ENCODE data around the gene SDHB. TPM values are rescaled to one million over a fixed set of nuclear protein-coding genes. Genes with fewer than 3 reads are reported as not detected.
A peak's percentile ranks its signal among the peaks of the same experiment; 100 is the strongest.

Gene SDHB
- total and polyA plus RNA-seq, 2 of the 8 experiments (the other 6 are each of a cell fraction or from before 2014, with no cell fraction given), result 84.0 to 98.7 TPM

GRCh38 chr1:17065666-17066065, 11.8 kb upstream of the SDHB start:
- no peak overlapping the region for H3K4me3 ChIP-seq (ENCODE audit: extremely low read depth in 1 of 4, insufficient read depth in 2 of 4, low read depth in 3 of 4, low read length in 4 of 4)
- no peak for FAIRE-seq
- 81% methylated on average over 7 of the region's 7 CpGs; no CpG with 5 or more reads in 1 of the 2 experiments for WGBS, 2 experiments (ENCODE audit: extremely low coverage in 1 of 2, insufficient coverage in 1 of 2, insufficient read length in 1 of 2, insufficient replicate concordance in 2 of 2, low coverage in 1 of 2, low lambda C conversion rate in 2 of 2, missing lambda C conversion rate in 1 of 2)
- TF ChIP-seq BCL11A (IDR thresholded peaks at IDR 0.05; ENCODE audit: low read depth in 2 of 2, low read length in 2 of 2) (no peak), PHF8 (conservative IDR thresholded peaks at IDR 0.05; ENCODE audit: low read depth, low read length) (no peak), CREB1 (IDR thresholded peaks at IDR 0.05) (no peak), NANOG (IDR thresholded peaks at IDR 0.05; ENCODE audit: insufficient read depth, low read depth, low read length, poor library complexity, severe bottlenecking) (no peak), SIN3A (conservative IDR thresholded peaks at IDR 0.05 in 1 of 2, IDR thresholded peaks at IDR 0.05 in 1 of 2; ENCODE audit: low read depth in 1 of 2, low read length in 2 of 2) (no peak), EP300 (IDR thresholded peaks at IDR 0.05; ENCODE audit: borderline replicate concordance in 1 of 2, low read depth in 2 of 2, low read length in 2 of 2) (no peak), SAP30 (IDR thresholded peaks at IDR 0.05; ENCODE audit: insufficient read depth, insufficient replicate concordance, low read length) (no peak), ASH2L (IDR thresholded peaks at IDR 0.05; ENCODE audit: low read length) (no peak), KDM1A (IDR thresholded peaks at IDR 0.05; ENCODE audit: borderline replicate concordance, low read length) (no peak), GABPA (IDR thresholded peaks at IDR 0.05; ENCODE audit: borderline replicate concordance, insufficient read depth, low read length) (no peak), SUZ12 (IDR thresholded peaks at IDR 0.05; ENCODE audit: low read length) (no peak), CTBP2 (IDR thresholded peaks at IDR 0.05; ENCODE audit: borderline replicate concordance, insufficient read depth, insufficient read length, low read length) (no peak), SIX5 (IDR thresholded peaks at IDR 0.05; ENCODE audit: low read depth, low read length) (no peak), CHD2 (IDR thresholded peaks at IDR 0.05; ENCODE audit: low read length) (no peak)

More at GRCh38 chr1:17065666-17066065, 11.8 kb upstream of the SDHB start:
- ChIA-PET POLR2A (ENCODE audit: partially characterized antibody) (no interaction called here), CTCF (ENCODE audit: partially characterized antibody) (interaction anchor here (0.6 to 7.8 kb wide), 8 partner anchors 10 to 208 kb away, joined by 3 to 111 read pairs (median 4); partner anchors contain the start of gene PADI2)
- Histone ChIP-seq H2BK15ac (ENCODE audit: low read length) (no peak overlapping the region), H2AK5ac (ENCODE audit: low read depth, low read length) (no peak overlapping the region), H3K23ac (ENCODE audit: insufficient read length) (no peak overlapping the region), H3K18ac (ENCODE audit: extremely low read depth, low read length) (no peak overlapping the region), H3K4me1 (replicated peaks in 1 of 4; ENCODE audit: control insufficient read depth in 3 of 4, insufficient read depth in 4 of 4, low read length in 3 of 4) (no peaks in the 10 kb centered on the region), H3K56ac (replicated peaks; ENCODE audit: insufficient read length, low read depth, low read length) (no peak overlapping the region), H3K79me2 (ENCODE audit: control insufficient read depth in 1 of 2, insufficient read depth in 2 of 2, low read length in 2 of 2) (no peaks in the 10 kb centered on the region), H3K27ac (ENCODE audit: low read depth, low read length) (no peak overlapping the region), H3K23me2 (ENCODE audit: low read depth, low read length) (no peaks in the 10 kb centered on the region), H2AFZ (ENCODE audit: low read length) (no peak overlapping the region), H3K9me3 (ENCODE audit: insufficient read depth in 2 of 2, low read depth in 1 of 2, low read length in 1 of 2) (no peaks in the 10 kb centered on the region), H4K5ac (ENCODE audit: insufficient read length, low read depth, low read length) (no peak overlapping the region), H3K79me1 (ENCODE audit: low read depth, low read length) (no peaks in the 10 kb centered on the region), H3K4ac (replicated peaks; ENCODE audit: insufficient read length, low read depth, low read length) (no peak overlapping the region), H2BK5ac (ENCODE audit: low read depth, low read length) (no peak overlapping the region), H4K91ac (replicated peaks; ENCODE audit: insufficient read length, low read length) (no peak overlapping the region), H2BK12ac (ENCODE audit: low read depth, low read length) (no peak overlapping the region), H2BK20ac (ENCODE audit: low read length) (peak overlapping the region; percentile 69; the same call in 1 of the 2 replicates), H3K9ac (replicated peaks in 1 of 4; ENCODE audit: extremely low read depth in 1 of 4, low read depth in 3 of 4, low read length in 3 of 4) (no peak overlapping the region), H3K27me3 (replicated peaks in 1 of 4; ENCODE audit: control insufficient read depth in 3 of 4, extremely low read depth in 1 of 4, insufficient read depth in 3 of 4, low read length in 3 of 4) (no peaks in the 10 kb centered on the region), H4K8ac (ENCODE audit: extremely low read depth, insufficient read depth, low read length) (no peak overlapping the region), H2BK120ac (replicated peaks; ENCODE audit: low read depth, low read length) (no peak overlapping the region), H3K4me2 (ENCODE audit: insufficient read depth in 1 of 2, low read depth in 2 of 2, low read length in 2 of 2) (no peak overlapping the region), H3K36me3 (ENCODE audit: control insufficient read depth in 2 of 4, insufficient read depth in 4 of 4, low read length in 3 of 4) (no peaks in the 10 kb centered on the region), H3K14ac (ENCODE audit: insufficient read length) (no peak overlapping the region), H4K20me1 (replicated peaks in 1 of 2; ENCODE audit: control insufficient read depth in 1 of 2, insufficient read depth in 2 of 2, low read length in 2 of 2) (no peaks in the 10 kb centered on the region)
- no peak for DNase-seq (ENCODE audit: low read depth in 1 of 2, low spot score in 2 of 2)
